ENCODE measurements around the gene HRC.
"Not testable (repeated sequence)": the region's sequence is repeated elsewhere in the genome, so short reads cannot be mapped to it uniquely, and the experiment has no call there.

Gene HRC

GRCh38 chr19:49148784-49149651, 6.2 kb downstream of the HRC start:
- H3K4me2 ChIP-seq (ENCODE audit: low read depth, low read length) = peak overlapping the region; percentile 99
- peak; percentile 92 for DNase-seq

DNA sequence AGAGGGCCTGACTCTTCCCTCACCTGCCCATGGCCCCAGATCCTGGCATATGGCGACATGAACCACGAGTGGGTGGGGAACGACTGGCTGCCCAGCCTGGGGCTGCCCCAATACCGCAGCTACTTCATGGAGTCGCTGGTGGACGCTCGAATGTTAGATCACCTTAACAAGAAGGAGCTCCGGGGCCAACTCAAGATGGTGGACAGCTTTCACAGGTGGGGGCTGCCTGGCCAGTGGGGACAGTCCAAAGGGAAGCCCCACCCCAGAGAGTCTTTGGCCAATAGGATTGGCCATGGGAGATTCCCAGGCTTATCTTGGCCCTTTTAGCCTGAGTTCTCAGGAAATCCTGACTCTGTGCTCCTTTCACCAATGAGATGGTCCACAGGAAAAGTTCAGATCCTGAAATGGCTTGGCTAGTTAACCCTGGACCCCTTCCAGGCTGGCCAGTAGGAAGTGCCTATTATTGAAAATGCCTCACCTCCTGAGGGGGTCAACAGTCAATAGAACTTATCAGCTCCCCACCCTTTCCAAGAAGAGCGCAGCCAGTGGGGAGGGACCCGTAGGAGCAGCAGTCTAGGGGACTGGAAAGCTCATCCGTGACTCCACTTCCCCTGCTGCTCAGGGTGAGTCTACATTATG, 7.0 kb downstream of the HRC start:
- Histone ChIP-seq H3K9me3 (replicated peaks; ENCODE audit: insufficient read depth, low read length) (no peaks in the 10 kb centered on the region), H3K9me2 (replicated peaks; ENCODE audit: insufficient read depth, low read length) (no peaks in the 10 kb centered on the region), H3K27me3 (replicated peaks; ENCODE audit: insufficient read depth, low read length) (peaks cover 53% of the 10 kb centered on the region), H3K27ac (ENCODE audit: low read length) (no peak overlapping the region), H3K9ac (ENCODE audit: low read length) (no peak overlapping the region), H3K79me2 (ENCODE audit: low read length) (no peaks in the 10 kb centered on the region), H3K4me2 (ENCODE audit: low read depth, low read length) (no peak overlapping the region), H2AFZ (ENCODE audit: low read length) (no peak overlapping the region), H3K4me3 (ENCODE audit: low read length) (no peak overlapping the region), H3K4me1 (ENCODE audit: low read length) (peaks cover 11% of the 10 kb centered on the region; the same call in 1 of the 2 replicates), H3K36me3 (replicated peaks; ENCODE audit: insufficient read depth, low read length) (no peaks in the 10 kb centered on the region), H4K20me1 (ENCODE audit: insufficient read depth, low read length) (no peaks in the 10 kb centered on the region), H3F3A (ENCODE audit: insufficient read depth, low read length) (no peaks in the 10 kb centered on the region)
- TF ChIP-seq EZH2 (optimal IDR thresholded peaks at IDR 0.05; ENCODE audit: low read depth, low read length) = no peak
- TF ChIP-seq, protein P1, sequence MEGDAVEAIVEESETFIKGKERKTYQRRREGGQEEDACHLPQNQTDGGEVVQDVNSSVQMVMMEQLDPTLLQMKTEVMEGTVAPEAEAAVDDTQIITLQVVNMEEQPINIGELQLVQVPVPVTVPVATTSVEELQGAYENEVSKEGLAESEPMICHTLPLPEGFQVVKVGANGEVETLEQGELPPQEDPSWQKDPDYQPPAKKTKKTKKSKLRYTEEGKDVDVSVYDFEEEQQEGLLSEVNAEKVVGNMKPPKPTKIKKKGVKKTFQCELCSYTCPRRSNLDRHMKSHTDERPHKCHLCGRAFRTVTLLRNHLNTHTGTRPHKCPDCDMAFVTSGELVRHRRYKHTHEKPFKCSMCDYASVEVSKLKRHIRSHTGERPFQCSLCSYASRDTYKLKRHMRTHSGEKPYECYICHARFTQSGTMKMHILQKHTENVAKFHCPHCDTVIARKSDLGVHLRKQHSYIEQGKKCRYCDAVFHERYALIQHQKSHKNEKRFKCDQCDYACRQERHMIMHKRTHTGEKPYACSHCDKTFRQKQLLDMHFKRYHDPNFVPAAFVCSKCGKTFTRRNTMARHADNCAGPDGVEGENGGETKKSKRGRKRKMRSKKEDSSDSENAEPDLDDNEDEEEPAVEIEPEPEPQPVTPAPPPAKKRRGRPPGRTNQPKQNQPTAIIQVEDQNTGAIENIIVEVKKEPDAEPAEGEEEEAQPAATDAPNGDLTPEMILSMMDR (IDR thresholded peaks at IDR 0.05; ENCODE audit: low read length) = no peak
- no peak for TF ChIP-seq EZH2phosphoT487 (IDR thresholded peaks at IDR 0.05; ENCODE audit: low read length)
- no peak for DNase-seq

More at GRCh38 chr19:49148784-49149651, 6.2 kb downstream of the HRC start:
- H3K9me2 ChIP-seq (replicated peaks; ENCODE audit: insufficient read depth, low read length) = no peaks in the 10 kb centered on the region
- peak overlapping the region; percentile 69 for H3K4me3 ChIP-seq (ENCODE audit: low read length)
- H3K27me3 ChIP-seq (replicated peaks; ENCODE audit: insufficient read depth, low read length) = peaks cover 60% of the 10 kb centered on the region
- TF ChIP-seq, protein P1 (IDR thresholded peaks at IDR 0.05; ENCODE audit: low read length) = no peak
- TF ChIP-seq EZH2phosphoT487 (IDR thresholded peaks at IDR 0.05; ENCODE audit: low read length) (no peak), EZH2 (optimal IDR thresholded peaks at IDR 0.05; ENCODE audit: low read depth, low read length) (no peak)
- H3K4me1 ChIP-seq (ENCODE audit: low read length) = peaks cover 11% of the 10 kb centered on the region; the same call in 1 of the 2 replicates
- H3K36me3 ChIP-seq (replicated peaks; ENCODE audit: insufficient read depth, low read length) = no peaks in the 10 kb centered on the region
- no peaks in the 10 kb centered on the region for H3K9me3 ChIP-seq (replicated peaks; ENCODE audit: insufficient read depth, low read length)
- no peak overlapping the region for H3K9ac ChIP-seq (ENCODE audit: low read length)
- no peaks in the 10 kb centered on the region for H3F3A ChIP-seq (ENCODE audit: insufficient read depth, low read length)
- no peaks in the 10 kb centered on the region for H3K79me2 ChIP-seq (ENCODE audit: low read length)
- H4K20me1 ChIP-seq (ENCODE audit: insufficient read depth, low read length) = no peaks in the 10 kb centered on the region
- peak overlapping the region; percentile 81 for H2AFZ ChIP-seq (ENCODE audit: low read length)
- no peak overlapping the region for H3K27ac ChIP-seq (ENCODE audit: low read length)

DNA sequence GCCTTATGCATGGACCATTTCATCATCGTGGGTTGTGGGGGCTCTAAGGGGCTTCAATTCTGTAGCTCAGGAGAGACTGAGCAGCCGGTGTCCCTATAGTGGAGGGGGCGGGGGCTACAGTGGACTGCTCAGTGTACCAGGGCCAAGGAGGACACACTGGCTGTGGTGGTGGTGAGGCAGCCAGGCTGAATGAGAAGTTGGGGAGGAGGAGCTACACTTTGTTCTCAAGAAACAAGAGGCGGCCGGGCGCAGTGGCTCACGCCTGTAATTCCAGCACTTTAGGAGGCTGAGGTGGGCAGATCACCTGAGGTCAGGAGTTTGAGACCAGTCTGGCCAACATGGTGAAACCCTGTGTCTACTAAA, 8.8 kb downstream of the HRC start:
- H3K36me3 ChIP-seq (replicated peaks; ENCODE audit: insufficient read depth, low read length); H3F3A ChIP-seq (ENCODE audit: insufficient read depth, low read length); H3K9me2 ChIP-seq (replicated peaks; ENCODE audit: insufficient read depth, low read length); H3K27ac ChIP-seq (ENCODE audit: low read length); H3K9me3 ChIP-seq (replicated peaks; ENCODE audit: insufficient read depth, low read length); H4K20me1 ChIP-seq (ENCODE audit: insufficient read depth, low read length); DNase-seq; H3K4me3 ChIP-seq (ENCODE audit: low read length); H3K9ac ChIP-seq (ENCODE audit: low read length); H2AFZ ChIP-seq (ENCODE audit: low read length); H3K79me2 ChIP-seq (ENCODE audit: low read length): not testable (repeated sequence)
- Histone ChIP-seq H3K4me1 (ENCODE audit: low read length) (peaks cover 11% of the 10 kb centered on the region; the same call in 1 of the 2 replicates), H3K4me2 (ENCODE audit: low read depth, low read length) (peak overlapping the region; percentile 27; the same call in 1 of the 2 replicates), H3K27me3 (replicated peaks; ENCODE audit: insufficient read depth, low read length) (peaks cover 50% of the 10 kb centered on the region)

Data from MM.1S (cell line).